HL-60/S4 treated with phorbol 12-myristate 13-acetate at 8.2 ng/mL for 4 days and 3 days (cell line): Measurements from ENCODE around the gene DLEC1.

Experiments
- in situ Hi-C: fragments of 300-500 bp; cut with MboI; formaldehyde crosslinking; loops from 2 replicates; pipeline ENCODE4 v1.15.0; 2022; ENCODE audit warnings: low sequenced_read_pairs

DLEC1 gene

GRCh38 chr3:38039101-38039898 lies at the start of gene DLEC1:
Gene DLEC1 (plus strand): TSS chr3:38039208. CDS start chr3:38039226, 18 bp downstream.
- in situ Hi-C loops: no loop called here

- in situ Hi-C loops: no loop called here
Measured at GRCh38 chr3:37989821-37990480, 49.1 kb upstream of the DLEC1 start.

- in situ Hi-C loops: no loop called here
Measured at GRCh38 chr3:37990527-37990926, 48.5 kb upstream of the DLEC1 start, which contains the start of gene VILL. Gene VILL (plus strand): TSS chr3:37990786. CDS start chr3:37993673, 2,887 bp downstream.

- in situ Hi-C loops: no loop called here
Measured at GRCh38 chr3:37991109-37991508, 47.9 kb upstream of the DLEC1 start.

- in situ Hi-C loops: no loop called here
Measured at GRCh38 chr3:37991823-37992222, 47.2 kb upstream of the DLEC1 start.

GRCh38 chr3:37992271-37993066 lies 46.5 kb upstream of the DLEC1 start:
- in situ Hi-C loops: no loop called here

- in situ Hi-C loops: no loop called here
Measured at GRCh38 chr3:37993067-37993455, 45.9 kb upstream of the DLEC1 start.

GRCh38 chr3:37993460-37993819 lies 45.6 kb upstream of the DLEC1 start:
- in situ Hi-C loops: no loop called here

GRCh38 chr3:37993820-37994638 lies 45.0 kb upstream of the DLEC1 start:
- in situ Hi-C loops: no loop called here

- in situ Hi-C loops: no loop called here
Measured at GRCh38 chr3:37994639-37994972, 44.4 kb upstream of the DLEC1 start.

GRCh38 chr3:37995652-37996641 lies 43.1 kb upstream of the DLEC1 start:
- in situ Hi-C loops: no loop called here

GRCh38 chr3:37996785-37997301 lies 42.2 kb upstream of the DLEC1 start:
- in situ Hi-C loops: no loop called here

GRCh38 chr3:37997342-37997741 lies 41.7 kb upstream of the DLEC1 start:
- in situ Hi-C loops: no loop called here

GRCh38 chr3:37997791-37998370 lies 41.1 kb upstream of the DLEC1 start:
- in situ Hi-C loops: no loop called here

GRCh38 chr3:37999836-38000235 lies 39.2 kb upstream of the DLEC1 start:
- in situ Hi-C loops: no loop called here

- in situ Hi-C loops: no loop called here
Measured at GRCh38 chr3:38000242-38000916, 38.6 kb upstream of the DLEC1 start.

GRCh38 chr3:38000965-38001455 lies 38.0 kb upstream of the DLEC1 start:
- in situ Hi-C loops: no loop called here

- in situ Hi-C loops: no loop called here
Measured at GRCh38 chr3:38001456-38002081, 37.4 kb upstream of the DLEC1 start.
